Measurements from ENCODE around the gene PSIP1.
"Not testable (repeated sequence)": the region's sequence is repeated elsewhere in the genome, so short reads cannot be mapped to it uniquely, and the experiment has no call there.

PSIP1 gene

GRCh38 chr9:15430920-15431844 lies 79.6 kb downstream of the PSIP1 start:
- no peak for DNase-seq (ENCODE audit: low spot score)

DNA sequence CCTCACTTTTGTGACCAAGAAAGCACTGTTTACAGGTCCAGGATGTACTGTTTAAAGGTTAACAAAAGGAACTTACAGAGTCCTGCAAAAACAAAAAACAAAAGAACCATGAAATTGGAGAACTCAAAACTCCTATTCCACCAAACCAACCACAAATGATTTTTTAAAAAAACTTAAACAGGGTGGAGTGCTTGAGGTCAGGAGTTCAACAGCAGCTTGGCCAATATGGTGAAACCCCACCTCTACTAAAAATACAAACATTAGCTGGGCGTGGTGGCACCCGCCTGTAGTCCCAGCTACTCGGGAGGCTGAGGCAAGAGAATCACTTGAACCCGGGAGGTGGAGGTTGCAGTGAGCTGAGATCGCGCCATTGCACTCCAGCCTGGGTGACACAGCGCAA lies 83.1 kb downstream of the PSIP1 start:
- DNase-seq (ENCODE audit: low spot score): not testable (repeated sequence)

GRCh38 chr9:15426019-15426418 lies 84.8 kb downstream of the PSIP1 start:
- no peak for DNase-seq (ENCODE audit: low spot score)

DNA sequence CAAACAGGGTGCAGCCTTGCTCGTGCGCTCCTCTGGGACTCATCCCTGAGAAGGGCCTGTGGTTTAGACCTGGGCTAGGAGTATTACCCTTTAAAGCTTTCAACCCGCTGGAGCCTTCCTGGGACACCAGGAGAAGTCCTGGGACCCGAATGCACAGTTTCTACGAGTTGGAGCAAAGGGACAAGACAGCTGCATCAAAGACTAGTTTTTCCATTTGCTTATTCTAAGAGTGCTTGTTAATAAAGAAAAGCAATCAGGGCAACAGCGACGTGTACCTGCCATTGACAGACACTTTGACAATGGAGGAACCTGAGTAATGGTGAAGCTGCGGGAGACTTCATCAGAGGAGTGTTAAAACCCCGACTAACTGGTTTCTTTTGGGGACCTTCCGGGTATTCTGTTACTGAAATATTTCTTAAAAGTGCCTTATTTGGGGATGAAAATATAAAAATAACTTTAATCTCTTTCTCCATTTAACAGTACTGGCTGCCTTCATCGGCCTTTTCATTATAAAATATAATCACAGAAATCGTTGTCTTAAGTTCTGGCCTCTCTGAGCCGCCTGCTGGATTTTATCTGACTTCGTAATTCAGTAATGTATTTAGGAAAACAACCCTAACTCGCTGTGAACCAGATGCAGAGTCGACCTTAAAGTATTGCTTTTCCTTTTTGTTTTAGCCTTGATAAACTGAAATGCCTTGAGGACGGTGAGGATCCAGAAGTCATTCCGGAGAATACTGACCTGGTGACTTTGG lies 87.4 kb downstream of the PSIP1 start:
- DNase-seq (ENCODE audit: low spot score): peak; percentile 33

DNA sequence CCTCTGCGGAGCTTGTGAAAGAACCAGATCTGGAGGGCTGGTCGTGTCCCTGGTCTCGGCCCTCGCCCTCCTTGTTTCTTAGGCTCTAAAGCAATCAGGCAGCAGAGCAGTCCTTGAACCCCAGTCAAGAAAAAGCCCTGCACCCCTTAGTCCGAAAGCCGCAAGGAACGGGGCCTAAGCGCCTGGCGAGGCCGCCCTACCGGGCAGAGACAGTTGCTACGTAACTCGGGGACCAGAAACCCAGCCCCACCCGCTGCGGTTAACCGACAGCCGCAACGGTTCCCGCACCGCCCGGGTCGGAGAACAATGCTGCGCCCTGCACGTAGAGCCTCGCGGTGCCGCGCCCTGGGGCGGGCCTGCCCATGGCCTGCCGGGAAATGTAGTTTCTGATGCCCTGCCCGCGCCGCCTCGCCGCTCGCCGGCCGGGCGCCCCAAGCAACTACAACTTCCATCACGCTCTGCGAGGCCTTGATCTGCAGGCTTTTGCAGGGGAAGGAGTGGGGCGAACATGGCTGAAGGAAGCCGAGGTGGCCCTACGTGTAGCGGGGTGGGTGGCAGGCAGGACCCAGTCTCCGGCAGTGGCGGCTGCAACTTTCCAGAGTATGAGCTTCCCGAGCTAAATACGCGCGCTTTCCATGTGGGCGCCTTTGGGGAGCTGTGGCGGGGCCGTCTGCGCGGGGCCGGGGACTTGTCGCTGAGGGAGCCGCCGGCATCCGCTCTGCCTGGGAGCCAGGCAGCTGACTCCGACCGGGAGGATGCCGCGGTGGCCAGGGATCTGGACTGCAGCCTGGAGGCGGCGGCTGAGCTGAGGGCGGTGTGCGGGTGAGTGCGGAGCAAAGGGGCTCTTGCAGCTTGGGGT lies 88.2 kb downstream of the PSIP1 start, which contains the start of gene SNAPC3:
SNAPC3 (plus strand) TSS at position 505 of the 859 bp plus-strand sequence; CDS start at position 509, 4 bp downstream.
- peak; percentile 96 for DNase-seq (ENCODE audit: low spot score)

- DNase-seq (ENCODE audit: low spot score): no peak
Observed at GRCh38 chr9:15421990-15422371, 88.8 kb downstream of the PSIP1 start.

DNA sequence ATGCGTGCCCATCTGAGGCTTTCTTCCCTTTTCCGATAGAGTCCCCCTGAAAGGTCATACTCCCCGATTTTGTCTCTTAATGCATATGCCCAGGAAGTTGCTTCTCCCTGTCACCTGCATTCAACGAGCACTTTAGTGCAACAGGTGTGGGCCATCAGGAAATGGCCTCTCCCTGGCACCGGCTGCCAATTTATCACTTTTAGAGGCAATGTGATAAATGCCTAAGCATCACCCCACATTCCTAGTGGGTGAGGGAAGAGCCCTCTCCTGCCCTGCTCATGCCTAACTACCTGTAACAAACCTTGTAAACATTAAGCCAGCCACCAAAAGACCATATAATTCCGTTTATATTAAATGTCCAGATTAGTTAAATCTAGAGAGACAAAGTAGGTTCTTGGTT lies 89.2 kb downstream of the PSIP1 start:
- DNase-seq (ENCODE audit: low spot score): no peak

DNA sequence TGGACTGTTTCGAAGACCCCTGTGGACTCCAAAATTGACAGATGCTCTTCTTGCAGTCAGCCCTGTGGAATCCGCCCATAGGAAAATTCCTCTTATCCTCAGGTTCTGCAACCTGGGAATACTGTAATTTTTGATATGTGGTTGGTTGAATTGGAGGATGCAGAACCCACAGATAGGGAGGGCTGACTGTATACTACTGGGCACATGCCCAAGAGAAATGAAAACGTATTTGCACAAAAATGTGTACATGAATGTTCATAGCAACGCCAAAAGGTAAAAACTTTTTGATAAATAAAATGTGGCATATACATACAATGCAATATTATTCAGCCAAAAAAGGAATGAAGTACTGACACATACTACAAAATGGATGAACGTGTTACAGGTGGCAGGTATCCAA lies 90.0 kb downstream of the PSIP1 start:
- DNase-seq (ENCODE audit: low spot score): no peak

- DNase-seq (ENCODE audit: low spot score): no peak
Observed at GRCh38 chr9:15417626-15418025, 93.1 kb downstream of the PSIP1 start.

- DNase-seq (ENCODE audit: low spot score): peak; percentile 47
Observed at GRCh38 chr9:15416880-15417279, 93.9 kb downstream of the PSIP1 start.
